Daoy (cell line): Measurements from ENCODE around the gene UFSP1. TPM values are rescaled to one million over a fixed set of nuclear protein-coding genes. Genes with fewer than 3 reads are reported as not detected.
A peak's percentile ranks its signal among the peaks of the same experiment; 100 is the strongest.
"Not testable (repeated sequence)": the region's sequence is repeated elsewhere in the genome, so short reads cannot be mapped to it uniquely, and the experiment has no call there.

ENCODE experiments used
- DNase-seq: peaks from one replicate; pipeline ENCODE4 v3.0.0-alpha.2; 2015; ENCODE audit warnings: low read depth
- total RNA-seq: library from RNA; depleted of rRNA; stranded (reverse); fragments of >200 nt; shearing (Covaris generic); gene quantifications from 2 replicates; pipeline ENCODE4 v1.2.3, GENCODE V29; 2014; rRNA removed

UFSP1 gene
- total RNA-seq, 1 experiment from 2014 or later, result 6.1 TPM

GRCh38 chr7:100860702-100861615 lies 28.6 kb downstream of the UFSP1 start:
- DNase-seq, result no peak

DNA sequence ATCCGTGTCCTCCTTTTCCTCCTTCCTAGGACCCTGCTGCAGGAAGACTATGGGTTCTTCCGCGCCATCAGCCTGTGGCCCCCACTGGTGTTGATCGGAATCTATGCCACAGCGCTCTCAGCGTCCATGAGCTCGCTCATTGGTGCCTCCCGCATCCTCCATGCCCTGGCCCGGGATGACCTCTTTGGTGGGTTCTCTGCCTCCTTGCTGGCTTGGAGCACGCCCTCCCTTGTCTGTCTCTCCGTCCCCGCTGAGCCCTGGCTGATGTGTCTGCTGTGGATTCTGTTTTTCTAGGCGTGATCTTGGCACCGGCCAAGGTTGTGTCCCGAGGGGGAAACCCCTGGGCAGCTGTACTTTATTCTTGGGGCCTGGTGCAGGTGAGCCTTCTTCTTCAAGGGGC lies 29.7 kb downstream of the UFSP1 start:
- DNase-seq, result no peak

- DNase-seq, result no peak
Measured at GRCh38 chr7:100856871-100857282, 32.6 kb downstream of the UFSP1 start.

GRCh38 chr7:100855515-100855914 lies 34.0 kb downstream of the UFSP1 start:
- no peak for DNase-seq

DNA sequence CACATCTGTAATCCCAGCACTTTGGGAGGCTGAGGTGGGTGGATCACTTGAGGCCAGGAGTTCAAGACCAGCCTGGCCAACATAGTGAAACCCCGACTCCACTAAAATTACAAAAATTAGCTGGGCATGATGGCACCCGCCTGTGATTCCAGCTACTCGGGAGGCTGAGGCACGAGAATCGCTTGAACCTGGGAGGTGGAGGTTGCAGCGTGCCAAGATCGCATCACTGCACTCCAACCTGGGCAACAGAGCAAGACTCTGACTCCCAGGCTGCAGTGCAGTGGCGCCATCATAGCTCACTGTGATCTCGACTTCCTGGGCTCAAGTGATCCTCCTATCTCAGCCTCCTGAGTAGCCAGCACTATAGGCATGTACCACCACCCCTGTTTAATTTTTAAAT lies 34.6 kb downstream of the UFSP1 start:
- not testable (repeated sequence) for DNase-seq

DNA sequence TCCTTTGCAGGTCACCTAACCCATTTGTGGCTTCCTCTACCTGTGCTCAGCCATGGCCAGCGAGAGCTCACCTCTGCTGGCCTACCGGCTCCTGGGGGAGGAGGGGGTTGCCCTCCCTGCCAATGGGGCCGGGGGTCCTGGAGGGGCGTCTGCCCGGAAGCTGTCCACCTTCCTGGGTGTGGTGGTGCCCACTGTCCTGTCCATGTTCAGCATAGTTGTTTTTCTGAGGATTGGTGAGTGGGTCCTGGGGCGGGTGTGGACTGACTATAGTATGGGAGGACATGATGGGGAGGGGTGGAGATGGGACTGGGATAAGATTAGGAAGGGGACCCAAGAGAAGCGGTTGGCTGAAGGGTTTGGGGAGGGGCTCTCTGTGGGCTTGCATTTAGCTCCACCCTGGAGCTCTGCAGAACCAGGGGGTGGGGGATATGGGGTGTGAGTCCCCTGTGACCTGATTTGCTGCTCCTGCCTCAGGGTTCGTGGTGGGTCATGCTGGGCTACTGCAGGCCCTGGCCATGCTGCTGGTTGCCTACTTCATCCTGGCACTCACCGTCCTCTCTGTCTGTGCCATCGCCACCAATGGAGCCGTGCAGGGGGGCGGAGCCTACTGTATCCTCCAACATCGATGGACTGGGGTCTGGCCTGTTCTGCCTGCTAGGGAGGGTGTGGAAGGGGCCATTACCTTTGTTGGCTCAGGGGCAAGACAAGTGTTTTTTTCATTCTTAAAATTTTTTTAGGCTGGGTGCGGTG lies 35.2 kb downstream of the UFSP1 start:
- no peak for DNase-seq

- peak; percentile 98 for DNase-seq
Measured at GRCh38 chr7:100852048-100852872, 37.3 kb downstream of the UFSP1 start, which contains the start of gene SLC12A9. TSS of gene SLC12A9 (plus strand) at chr7:100852713. CDS start at chr7:100854198, 1,485 bp downstream.

DNA sequence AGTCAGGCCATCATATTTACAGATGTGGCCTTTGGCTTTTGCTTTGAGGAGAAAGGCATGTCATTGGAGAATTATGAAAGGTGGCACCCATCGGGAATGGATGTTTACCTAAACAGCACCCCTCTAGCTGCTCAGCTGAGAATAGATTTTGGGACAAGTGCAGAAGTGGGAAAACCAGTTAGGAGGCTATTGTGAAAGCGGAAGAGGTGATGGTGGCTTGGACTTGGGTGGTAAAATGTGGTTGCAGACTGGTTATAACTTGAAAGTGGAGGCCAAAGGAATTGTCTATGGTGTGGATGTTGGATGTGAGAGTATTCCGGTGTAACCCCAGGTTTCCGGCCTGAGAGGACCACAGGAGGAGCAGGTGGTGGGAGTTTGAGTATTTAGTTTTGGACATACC lies 42.2 kb downstream of the UFSP1 start:
- no peak for DNase-seq

GRCh38 chr7:100840470-100841100 lies 48.9 kb downstream of the UFSP1 start:
- DNase-seq, result no peak

DNA sequence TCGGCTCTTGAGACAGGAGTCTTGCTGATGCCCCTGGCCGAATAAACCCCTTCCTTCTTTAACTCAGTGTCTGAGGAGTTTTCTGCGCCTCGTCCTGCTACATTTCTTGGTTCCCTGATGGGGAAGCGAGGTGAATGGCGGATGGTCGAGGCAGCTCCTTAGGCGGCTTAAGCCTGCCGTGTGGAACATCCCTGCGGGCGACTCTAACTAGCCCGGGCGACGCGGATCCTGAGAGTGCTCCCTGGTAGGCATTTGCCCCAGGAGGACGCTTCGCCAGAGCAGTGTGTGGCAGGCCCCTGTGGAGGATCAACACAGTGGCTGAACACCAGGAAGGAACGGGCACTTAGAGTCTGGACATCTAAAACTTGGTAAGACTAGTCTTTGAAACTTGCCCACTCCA lies 50.2 kb downstream of the UFSP1 start:
- no peak for DNase-seq

Other genes starting within 250 kb of the UFSP1 start
- 2.4 and 4.6 TPM in 2 replicates for gene TFR2, start 248.2 kb downstream of the UFSP1 start, total RNA-seq
- not detected in 2 replicates for gene ACTL6B, start 233.3 kb downstream of the UFSP1 start, total RNA-seq
- gene GNB2, start 216.0 kb downstream of the UFSP1 start, total RNA-seq, result 58.9 and 77.1 TPM in 2 replicates
- 12.0 and 27.3 TPM in 2 replicates for gene GIGYF1, start 195.5 kb downstream of the UFSP1 start, total RNA-seq
- gene POP7, start 183.6 kb downstream of the UFSP1 start, total RNA-seq, result 146 and 197 TPM in 2 replicates
- not detected in 2 replicates for gene EPO, start 169.2 kb downstream of the UFSP1 start, total RNA-seq
- gene ZAN, start 156.1 kb downstream of the UFSP1 start, total RNA-seq, result not detected in 2 replicates
- gene EPHB4, start 62.2 kb downstream of the UFSP1 start, total RNA-seq, result 57.5 and 62.5 TPM in 2 replicates
- 14.1 and 18.1 TPM in 2 replicates for gene SLC12A9, start 37.0 kb downstream of the UFSP1 start, total RNA-seq
- gene TRIP6, start 22.3 kb downstream of the UFSP1 start, total RNA-seq, result 203 and 238 TPM in 2 replicates
- 93.0 and 116 TPM in 2 replicates for gene SRRT, start 14.6 kb downstream of the UFSP1 start, total RNA-seq
- gene ACHE, start 6.2 kb upstream of the UFSP1 start, total RNA-seq, result 0.46 TPM in 1 of 2 replicates, not detected in the other
- not detected in 2 replicates for gene MUC3A, start 59.8 kb upstream of the UFSP1 start, total RNA-seq
- 1.4 and 8.7 TPM in 2 replicates for gene MUC12, start 79.8 kb upstream of the UFSP1 start, total RNA-seq
- gene MUC17, start 130.4 kb upstream of the UFSP1 start, total RNA-seq, result not detected in 2 replicates
- 9.8 and 12.6 TPM in 2 replicates for gene TRIM56, start 195.8 kb upstream of the UFSP1 start, total RNA-seq
- gene SERPINE1, start 237.4 kb upstream of the UFSP1 start, total RNA-seq, result 674 and 845 TPM in 2 replicates